ENCODE data around the gene PEX14. TPM values are rescaled to one million over a fixed set of nuclear protein-coding genes. Genes with fewer than 3 reads are reported as not detected.

The PEX14 gene
- total and polyA plus RNA-seq, 9 of the 15 experiments (the other 6 are each of a cell fraction or from before 2014, with no cell fraction given) = 2.6 to 45.7 (median 22.7) TPM

DNA sequence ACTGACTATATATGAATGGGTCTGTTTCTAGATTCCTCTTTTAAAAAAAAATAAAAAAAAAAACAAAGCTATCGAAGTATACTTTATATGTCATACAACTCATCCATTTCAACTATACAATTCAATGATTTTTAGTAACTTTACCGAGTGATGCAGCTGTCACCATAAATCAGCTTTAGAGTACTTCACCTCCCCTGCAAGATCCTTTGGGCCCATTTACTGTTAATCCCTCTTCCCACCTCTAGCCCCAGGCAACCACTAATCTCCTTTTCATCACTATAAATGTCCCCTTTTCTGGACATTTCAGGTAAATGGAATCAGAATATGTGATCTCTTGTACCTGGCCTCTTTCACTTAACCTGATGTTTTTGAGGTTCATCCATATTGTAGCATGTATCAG lies 133.9 kb downstream of the PEX14 start:
- Histone ChIP-seq H3K36me3 (ENCODE audit: control insufficient read depth, insufficient read depth, low read length) (peaks cover 4% of the 10 kb centered on the region; the same call in 1 of the 3 replicates), H3K9me1 (ENCODE audit: control insufficient read depth, insufficient read depth, low read length) (no peaks in the 10 kb centered on the region), H3K4me1 (replicated peaks in 1 of 2; ENCODE audit: control insufficient read depth in 2 of 2, insufficient read depth in 2 of 2, low read length in 2 of 2) (no peaks in the 10 kb centered on the region), H3K4me2 (ENCODE audit: insufficient read depth, low read length) (no peak overlapping the region), H4K20me1 (replicated peaks; ENCODE audit: control insufficient read depth, insufficient read depth, low read length) (0 out of 2 replicates have a peak, but pooled peaks cover 9% of the 10 kb centered on the region), H3K27ac (ENCODE audit: extremely low read depth, low read depth, low read length) (no peak overlapping the region), H3K79me2 (ENCODE audit: control insufficient read depth, insufficient read depth, low read length) (no peaks in the 10 kb centered on the region), H3K9ac (ENCODE audit: insufficient read depth in 1 of 2, low read depth in 2 of 2, low read length in 2 of 2) (no peak overlapping the region), H2AFZ (ENCODE audit: low read depth, low read length) (no peak overlapping the region), H3K9me3 (replicated peaks; ENCODE audit: control insufficient read depth, insufficient read depth, low read depth, low read length) (no peaks in the 10 kb centered on the region), H3K4me3 (no peak overlapping the region), H3K27me3 (ENCODE audit: control insufficient read depth in 2 of 2, insufficient read depth in 2 of 2, low read length in 2 of 2) (no peaks in the 10 kb centered on the region)
- ATAC-seq = no peak
- CTCF ChIA-PET (ENCODE audit: low intra/inter-chr PET ratio) = no interaction called here
- no peak for FAIRE-seq
- DNase-seq (ENCODE audit: extremely low read depth in 1 of 4, low spot score in 3 of 4) = no peak
- POLR2A ChIA-PET = interaction anchor here (0.6 kb wide), 1 partner anchor 1023 kb away, joined by 3 read pairs; no protein-coding TSS in a partner anchor
- 48% methylated on average over 2 of the region's 2 CpGs for WGBS (ENCODE audit: insufficient coverage, low coverage, missing lambda C conversion rate)
- in situ Hi-C loops (cut with MboI) (no loop called here), intact Hi-C loops (cut with micrococcal nuclease) (no loop called here)
- TF ChIP-seq MED1 (CRISPR knock-in tag; IDR thresholded peaks at IDR 0.05; ENCODE audit: borderline replicate concordance) = no peak
- TF ChIP-seq, protein P1, sequence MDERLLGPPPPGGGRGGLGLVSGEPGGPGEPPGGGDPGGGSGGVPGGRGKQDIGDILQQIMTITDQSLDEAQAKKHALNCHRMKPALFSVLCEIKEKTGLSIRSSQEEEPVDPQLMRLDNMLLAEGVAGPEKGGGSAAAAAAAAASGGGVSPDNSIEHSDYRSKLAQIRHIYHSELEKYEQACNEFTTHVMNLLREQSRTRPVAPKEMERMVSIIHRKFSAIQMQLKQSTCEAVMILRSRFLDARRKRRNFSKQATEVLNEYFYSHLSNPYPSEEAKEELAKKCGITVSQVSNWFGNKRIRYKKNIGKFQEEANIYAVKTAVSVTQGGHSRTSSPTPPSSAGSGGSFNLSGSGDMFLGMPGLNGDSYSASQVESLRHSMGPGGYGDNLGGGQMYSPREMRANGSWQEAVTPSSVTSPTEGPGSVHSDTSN (CRISPR knock-in tag; IDR thresholded peaks at IDR 0.05; ENCODE audit: low read depth) = no peak
- TF ChIP-seq, protein P1 (tag; conservative IDR thresholded peaks at IDR 0.05; ENCODE audit: low read depth) = 0 out of 2 replicates have a peak, but pooled peaks have one; percentile 20
- no peak for TF ChIP-seq ZNF263 (CRISPR knock-in tag; IDR thresholded peaks at IDR 0.05; ENCODE audit: borderline replicate concordance)
- peak; percentile 68 for TF ChIP-seq PKNOX1 (IDR thresholded peaks at IDR 0.05)
- TF ChIP-seq MEIS2 (IDR thresholded peaks at IDR 0.05; ENCODE audit: partially characterized antibody) = peak; percentile 55
- BruUV-seq (replicated peaks) = no TSS peak
